Thoracic aorta (tissue), 2 donors: ENCODE measurements around the gene PLA2G1B. TPM values are rescaled to one million over a fixed set of nuclear protein-coding genes. Genes with fewer than 3 reads are reported as not detected.

ENCODE experiments used
- ATAC-seq: fragments of 150-250 bp; one replicate; pipeline ENCODE4 v1.8.0; 2017; ENCODE audit warnings: low read depth; ENCODE audit not compliant: insufficient number of reproducible peaks, low FRiP score
- DNase-seq: peaks from one replicate; pipeline ENCODE4 v3.0.0-alpha.2; 2020; ENCODE audit warnings: low spot score
- H3K27ac ChIP-seq, 2 donors: fragments of 200-600 bp; sonication (generic); 1 replicate in 1 of 2; 2 replicates in 1 of 2; pipeline ENCODE4 v1.5.1; 2016; ENCODE audit warnings: mild to moderate bottlenecking in 2 of 2, moderate library complexity in 2 of 2
- H3K27me3 ChIP-seq: fragments of 200-600 bp; sonication (generic); replicated peaks from 2 replicates; pipeline ENCODE4 v1.6.0; 2016; ENCODE audit warnings: mild to moderate bottlenecking; ENCODE audit not compliant: insufficient read depth
- H3K36me3 ChIP-seq: fragments of 200-600 bp; sonication (generic); one replicate; pipeline ENCODE4 v1.5.1; 2016
- H3K4me1 ChIP-seq, 2 donors: fragments of 200-600 bp; sonication (generic); 1 replicate in 1 of 2; 2 replicates in 1 of 2; pipeline versions ENCODE4 v1.5.1 to v1.6.0; 2016; ENCODE audit warnings: low read depth in 2 of 2, mild to moderate bottlenecking in 1 of 2; ENCODE audit not compliant: control insufficient read depth in 1 of 2
- H3K4me3 ChIP-seq: fragments of 200-600 bp; sonication (generic); 2 replicates; pipeline ENCODE4 v1.5.1; 2016; ENCODE audit warnings: mild to moderate bottlenecking
- H3K9me3 ChIP-seq: fragments of 200-600 bp; sonication (generic); 2 replicates; pipeline ENCODE4 v1.5.1; 2016
- CTCF ChIP-seq: fragments of 200-600 bp; sonication (generic); IDR thresholded peaks from one replicate; pipeline ENCODE4 v1.5.1; 2019; ENCODE audit warnings: antibody characterized with exemption
- total RNA-seq, 2 donors: library from RNA; depleted of rRNA; stranded (reverse); fragments of >200 nt; gene quantifications; one replicate each; pipeline versions ENCODE4 v1.1.0 to v1.2.3, GENCODE V29; 2016

The PLA2G1B gene
- total RNA-seq: not detected

DNA sequence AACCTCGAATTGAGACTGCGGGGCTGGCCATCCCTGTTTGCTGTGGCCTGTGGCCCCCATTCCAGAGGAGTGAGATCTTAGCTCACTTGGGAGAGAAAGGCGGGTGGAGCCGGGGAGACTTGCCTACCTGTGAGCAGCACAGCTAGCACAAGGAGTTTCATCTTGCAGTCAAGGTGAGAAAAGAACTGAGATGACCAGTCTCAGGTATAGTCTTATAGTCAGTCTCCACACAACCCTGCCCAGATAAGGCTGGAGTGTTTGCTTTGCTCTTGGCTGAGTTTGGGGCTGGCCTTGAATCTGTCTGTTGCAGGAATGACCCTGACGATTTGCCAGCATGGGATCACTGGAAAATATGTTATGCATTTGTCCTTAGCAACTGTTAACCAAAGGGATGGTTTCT, at the start of gene PLA2G1B:
PLA2G1B (minus strand) TSS at position 187 of the 400 bp plus-strand sequence; CDS start at position 161, 26 bp downstream.
- TF ChIP-seq CTCF: no peak
- Histone ChIP-seq H3K4me1 (no peaks in the 10 kb centered on the region), H3K36me3 (no peaks in the 10 kb centered on the region), H3K4me3 (no peak within 1 kb of the TSS), H3K9me3 (no peaks in the 10 kb centered on the region), H3K27me3 (no peaks in the 10 kb centered on the region), H3K27ac (no peak within 1 kb of the TSS)
- ATAC-seq (no peak), DNase-seq (no peak)

GRCh38 chr12:120376934-120377572, 49.5 kb upstream of the PLA2G1B start:
- no peak for TF ChIP-seq CTCF
- peaks cover 5% of the 10 kb centered on the region for H3K27me3 ChIP-seq
- no peak for ATAC-seq
- no peaks in the 10 kb centered on the region for H3K4me1 ChIP-seq
- H3K9me3 ChIP-seq: no peaks in the 10 kb centered on the region
- DNase-seq: no peak
- H3K36me3 ChIP-seq: no peaks in the 10 kb centered on the region
- no peak overlapping the region for H3K27ac ChIP-seq
- H3K4me3 ChIP-seq: no peak overlapping the region

DNA sequence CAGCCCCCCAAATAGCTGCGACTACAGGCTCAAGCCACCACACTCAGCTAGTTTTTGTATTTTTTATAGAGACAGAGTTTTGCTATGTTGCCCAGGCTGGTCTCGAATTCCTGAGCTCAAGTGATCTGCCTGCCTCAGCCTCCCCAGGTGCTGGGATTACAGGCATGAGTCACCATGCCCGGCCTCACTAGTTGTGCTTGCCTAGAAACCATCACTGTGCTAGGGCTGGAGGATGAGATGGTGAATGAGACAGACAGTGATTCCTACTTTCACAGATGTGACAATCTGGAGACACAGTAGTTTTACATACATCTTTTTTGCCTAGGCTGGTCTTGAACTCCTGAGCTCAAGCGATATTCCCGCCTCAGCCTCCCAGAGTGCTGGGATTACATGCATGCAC, 48.8 kb upstream of the PLA2G1B start:
- peaks cover 5% of the 10 kb centered on the region for H3K27me3 ChIP-seq
- DNase-seq (no peak), ATAC-seq (no peak)
- no peak for TF ChIP-seq CTCF
- H3K4me3 ChIP-seq: no peak overlapping the region
- no peaks in the 10 kb centered on the region for H3K9me3 ChIP-seq
- no peaks in the 10 kb centered on the region for H3K36me3 ChIP-seq
- H3K27ac ChIP-seq: no peak overlapping the region
- no peaks in the 10 kb centered on the region for H3K4me1 ChIP-seq

- no peak for ATAC-seq
- Histone ChIP-seq H3K9me3 (no peaks in the 10 kb centered on the region), H3K27ac (no peak overlapping the region), H3K27me3 (peaks cover 5% of the 10 kb centered on the region), H3K36me3 (no peaks in the 10 kb centered on the region), H3K4me1 (no peaks in the 10 kb centered on the region), H3K4me3 (no peak overlapping the region)
- no peak for DNase-seq
- no peak for TF ChIP-seq CTCF
These were observed 48.4 kb upstream of the PLA2G1B start for GRCh38 chr12:120376009-120376408.

- no peaks in the 10 kb centered on the region for H3K9me3 ChIP-seq
- DNase-seq: no peak
- no peak for ATAC-seq
- no peak for TF ChIP-seq CTCF
- no peak overlapping the region for H3K4me3 ChIP-seq
- H3K27ac ChIP-seq: no peak overlapping the region
- no peaks in the 10 kb centered on the region for H3K36me3 ChIP-seq
- peaks cover 0 to 8% of the 10 kb centered on the region in 2 donors for H3K4me1 ChIP-seq
- peaks cover 5% of the 10 kb centered on the region for H3K27me3 ChIP-seq
These were observed 46.1 kb upstream of the PLA2G1B start for GRCh38 chr12:120373683-120374082.
